IMR-90 (cell line): ENCODE results near the gene SPSB2. TPM values are rescaled to one million over a fixed set of nuclear protein-coding genes. Genes with fewer than 3 reads are reported as not detected.
"Not testable (repeated sequence)": the region's sequence is repeated elsewhere in the genome, so short reads cannot be mapped to it uniquely, and the experiment has no call there.

ENCODE experiments used
- ATAC-seq: fragments of 200-7000 bp; cut with Tn5 transposase; 2 replicates; pipeline ENCODE4 v1.9.1; 2020; ENCODE audit warnings: low read depth, mild to moderate bottlenecking, moderate library complexity
- BruUV-seq: library from RNA; stranded (reverse); fragments of 400-500 nt; replicated peaks from 2 replicates; lab custom pipeline; 2021; lab: Mats Ljungman, UMichigan
- CTCF ChIA-PET: fragments of 300-600 bp; formaldehyde crosslinking; extraction: SDS; loops from one replicate; lab custom pipeline; 2021; ENCODE audit warnings: antibody characterized with exemption; lab: Yijun Ruan, JAX
- POLR2A ChIA-PET: fragments of 300-600 bp; sonication (Branson Sonifier 250); formaldehyde crosslinking; loops from one replicate; lab custom pipeline; 2022; ENCODE audit warnings: antibody characterized with exemption; ENCODE audit not compliant: unreplicated experiment; lab: Charles Lee
- DNase-seq: peaks from one replicate; pipeline ENCODE4 v3.0.0; 2013
- H2AFZ ChIP-seq: replicated peaks from 2 replicates; pipeline ENCODE3; 2013; ENCODE audit warnings: low read length, mild to moderate bottlenecking; ENCODE audit not compliant: poor library complexity
- H2AK5ac ChIP-seq: 2 replicates; pipeline ENCODE4 v1.6.1; 2013; ENCODE audit warnings: low read depth, low read length, inconsistent platforms
- H2AK9ac ChIP-seq: replicated peaks from 2 replicates; pipeline ENCODE3; 2013; ENCODE audit warnings: mild to moderate bottlenecking, low read depth, low read length, moderate library complexity; ENCODE audit not compliant: poor library complexity
- H2BK120ac ChIP-seq: 2 replicates; pipeline ENCODE4 v1.6.1; 2013; ENCODE audit warnings: low read depth, low read length, inconsistent platforms
- H2BK15ac ChIP-seq: 3 replicates; pipeline ENCODE4 v1.6.1; 2013; ENCODE audit warnings: low read depth, low read length, inconsistent platforms
- H2BK20ac ChIP-seq: 2 replicates; pipeline ENCODE4 v1.6.1; 2013; ENCODE audit warnings: low read depth, mild to moderate bottlenecking, inconsistent platforms, low read length, moderate library complexity
- H2BK5ac ChIP-seq: 2 replicates; pipeline ENCODE4 v1.6.1; 2013; ENCODE audit warnings: mild to moderate bottlenecking, low read depth, low read length, inconsistent platforms; ENCODE audit not compliant: poor library complexity, severe bottlenecking
- H3K14ac ChIP-seq: replicated peaks from 2 replicates; pipeline ENCODE4 v1.6.1; 2013; ENCODE audit warnings: low read depth, low read length, inconsistent platforms
- H3K18ac ChIP-seq: 2 replicates; pipeline ENCODE4 v1.6.1; 2013; ENCODE audit warnings: low read depth, low read length, control low read depth
- H3K23ac ChIP-seq: 2 replicates; pipeline ENCODE4 v1.6.1; 2013; ENCODE audit warnings: low read depth, low read length, inconsistent platforms
- H3K27ac ChIP-seq: 2 replicates; pipeline ENCODE4 v1.5.1; 2013; ENCODE audit warnings: mild to moderate bottlenecking, control low read depth, low read length; ENCODE audit not compliant: insufficient read depth
- H3K27me3 ChIP-seq: 2 replicates; pipeline ENCODE4 v1.6.1; 2013; ENCODE audit warnings: low read length; ENCODE audit not compliant: control insufficient read depth, insufficient read depth
- H3K36me3 ChIP-seq: 2 replicates; pipeline ENCODE4 v1.6.1; 2013; ENCODE audit warnings: low read length, mixed read lengths; ENCODE audit not compliant: control insufficient read depth, insufficient read depth
- H3K4ac ChIP-seq: 2 replicates; pipeline ENCODE4 v1.6.1; 2013; ENCODE audit warnings: low read depth, low read length, inconsistent platforms
- H3K4me1 ChIP-seq: 2 replicates; pipeline ENCODE4 v1.6.1; 2013; ENCODE audit warnings: low read length, mixed read lengths; ENCODE audit not compliant: control insufficient read depth, insufficient read depth
- H3K4me2 ChIP-seq: 2 replicates; pipeline ENCODE4 v1.6.1; 2013; ENCODE audit warnings: low read depth, mild to moderate bottlenecking, control low read depth, low read length, moderate library complexity
- H3K4me3 ChIP-seq: 2 replicates; pipeline ENCODE4 v1.5.1; 2013; ENCODE audit warnings: low read depth, mild to moderate bottlenecking, control low read depth, low read length, moderate library complexity; ENCODE audit not compliant: insufficient read depth
- H3K56ac ChIP-seq: 2 replicates; pipeline ENCODE4 v1.6.1; 2013; ENCODE audit warnings: low read length, inconsistent platforms; ENCODE audit not compliant: insufficient read depth; ENCODE audit errors: extremely low read depth
- H3K79me1 ChIP-seq, 2 experiments: 2 replicates each; pipeline ENCODE4 v1.6.1; 2013; ENCODE audit warnings: low read length in 2 of 2, inconsistent platforms in 1 of 2, low read depth in 1 of 2
- H3K9ac ChIP-seq: 2 replicates; pipeline ENCODE4 v1.6.1; 2013; ENCODE audit warnings: low read depth, low read length, control low read depth
- H3K9me1 ChIP-seq: 2 replicates; pipeline ENCODE4 v1.6.1; 2013; ENCODE audit warnings: low read length, inconsistent platforms; ENCODE audit not compliant: insufficient read depth
- H3K9me3 ChIP-seq: 2 replicates; pipeline ENCODE4 v1.6.1; 2013; ENCODE audit warnings: low read length; ENCODE audit not compliant: control insufficient read depth, insufficient read depth
- H4K20me1 ChIP-seq: 2 replicates; pipeline ENCODE4 v1.6.1; 2013; ENCODE audit warnings: low read length, inconsistent platforms; ENCODE audit not compliant: insufficient read depth
- H4K5ac ChIP-seq: 2 replicates; pipeline ENCODE4 v1.6.1; 2013; ENCODE audit warnings: mild to moderate bottlenecking, low read depth, low read length, control low read depth
- H4K8ac ChIP-seq, 2 experiments: 2 replicates each; pipeline ENCODE4 v1.6.1; 2013; ENCODE audit warnings: low read depth in 2 of 2, low read length in 2 of 2, control low read depth in 1 of 2, inconsistent platforms in 1 of 2
- H4K91ac ChIP-seq: 2 replicates; pipeline ENCODE4 v1.6.1; 2013; ENCODE audit warnings: low read depth, low read length, inconsistent platforms; ENCODE audit not compliant: insufficient read depth
- WGBS, 2 experiments: methylation state at CpG; one replicate each; pipeline versions ENCODE4 v1.1.5 to v1.1.7; 2013; ENCODE audit warnings: missing lambda C conversion rate in 2 of 2; ENCODE audit not compliant: insufficient read length in 1 of 2; ENCODE audit errors: extremely low coverage in 2 of 2; 5-methylcytosine and 5-hydroxymethylcytosine counted together
- dilution Hi-C: fragments of 300-500 bp; cut with HindIII; formaldehyde crosslinking; loops from one replicate; pipeline ENCODE4 v1.14.3; 2018; ENCODE audit warnings: low sequenced_read_pairs; ENCODE audit not compliant: unreplicated experiment
- in situ Hi-C: fragments of 300-500 bp; cut with MboI; formaldehyde crosslinking; loops from 3 replicates; pipeline ENCODE4 v1.14.3; 2019; ENCODE audit warnings: low sequenced_read_pairs, inconsistent platforms, mixed read lengths
- intact Hi-C: fragments of 100-400 bp; cut with micrococcal nuclease; formaldehyde crosslinking; loops from 2 replicates; pipeline ENCODE4 v1.10.0; 2022
- polyA plus RNA-seq, 3 experiments: library from polyadenylated mRNA; depleted of rRNA; stranded (reverse); fragments of >200 nt; gene quantifications; 2 replicates each; pipeline ENCODE4 v1.2.3, GENCODE V29; 2012; ENCODE audit warnings: low replicate concordance in 1 of 3
- total RNA-seq: library from RNA; depleted of rRNA; stranded (reverse); fragments of >200 nt; gene quantifications from 2 replicates; pipeline ENCODE4 v1.2.3, GENCODE V29; 2012

The SPSB2 gene
- total and polyA plus RNA-seq, 2 of the 4 experiments (the other 2 are of a cell fraction), result 1.3 to 4.1 TPM

- H2AK9ac ChIP-seq, H3K27ac ChIP-seq, POLR2A ChIA-PET, H3K4ac ChIP-seq, H3K14ac ChIP-seq, H4K91ac ChIP-seq, DNase-seq, H3K79me1 ChIP-seq, H3K27me3 ChIP-seq, H3K18ac ChIP-seq, H4K5ac ChIP-seq, H3K9me3 ChIP-seq, dilution Hi-C loops, H3K9ac ChIP-seq, H3K36me3 ChIP-seq, H3K4me2 ChIP-seq, H4K8ac ChIP-seq, H4K20me1 ChIP-seq, H2BK5ac ChIP-seq, H2AFZ ChIP-seq, H3K9me1 ChIP-seq, H3K23ac ChIP-seq, H3K4me3 ChIP-seq, ATAC-seq, H2AK5ac ChIP-seq, BruUV-seq, H3K56ac ChIP-seq, H2BK15ac ChIP-seq, H3K4me1 ChIP-seq, H2BK120ac ChIP-seq, H2BK20ac ChIP-seq, intact Hi-C loops, in situ Hi-C loops: not testable (repeated sequence)
- CTCF ChIA-PET, result interaction anchor here (1.8 kb wide), 1 partner anchor 17 kb away, joined by 5 read pairs; no protein-coding TSS in a partner anchor
- no CpG with 5 or more reads among the region's 11 CpGs for WGBS, 2 experiments
These were observed 35.0 kb upstream of the SPSB2 start for GRCh38 chr12:6908141-6908540.
